Measurements from ENCODE around the gene ELF5. TPM values are rescaled to one million over a fixed set of nuclear protein-coding genes. Genes with fewer than 3 reads are reported as not detected.

ELF5 gene
- total and polyA plus RNA-seq, 10 of the 15 experiments (the other 5 are each of a cell fraction or from before 2014, with no cell fraction given): not detected

DNA sequence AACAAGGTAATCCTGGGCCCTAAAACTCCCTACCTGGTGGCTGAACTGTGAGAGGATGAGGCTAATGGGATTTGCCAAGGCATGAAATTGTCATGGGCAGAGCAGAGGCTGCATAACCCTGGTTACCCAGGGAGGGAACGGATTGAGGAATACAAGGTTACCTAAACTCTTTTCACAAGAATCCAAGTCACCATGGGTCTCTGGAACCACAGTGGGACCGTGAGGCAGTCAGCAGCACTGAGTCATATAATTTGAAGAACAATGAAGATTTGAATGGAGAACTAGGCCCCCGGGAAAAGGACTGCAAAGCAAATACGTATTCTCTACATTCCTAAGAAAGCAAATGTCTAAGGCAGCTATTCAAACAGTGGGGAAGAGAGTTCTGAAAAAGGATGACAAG lies 55.1 kb downstream of the ELF5 start:
- H3K4me2 ChIP-seq (ENCODE audit: control insufficient read depth, insufficient read depth): no peak overlapping the region
- DNase-seq (ENCODE audit: low read depth, low spot score) (no peak), ATAC-seq (no peak), FAIRE-seq (no peak)
- H3K4me1 ChIP-seq (ENCODE audit: control insufficient read depth, insufficient read depth, low read length): no peaks in the 10 kb centered on the region
- H3K27me3 ChIP-seq (replicated peaks in 1 of 2; ENCODE audit: control insufficient read depth in 2 of 2, insufficient read depth in 2 of 2, low read length in 1 of 2): no peaks in the 10 kb centered on the region
- POLR2A ChIA-PET: no interaction called here
- WGBS (ENCODE audit: insufficient coverage, insufficient replicate concordance, low lambda C conversion rate, missing lambda C conversion rate): 96% methylated on average over 4 of the region's 4 CpGs
- CTCF ChIA-PET: interaction anchor here (0.7 to 1.7 kb wide), 2 partner anchors 9 to 812 kb away, joined by 3 to 4 read pairs; no protein-coding TSS in a partner anchor
- H3K79me2 ChIP-seq (ENCODE audit: control insufficient read depth, insufficient read depth, low read length): no peaks in the 10 kb centered on the region
- in situ Hi-C loops (cut with MboI): no loop called here
- SMC1A ChIA-PET (ENCODE audit: uncharacterized antibody, unreplicated experiment): interaction anchor here (0.7 to 1.2 kb wide), 2 partner anchors 93 to 250 kb away, joined by 3 read pairs; no protein-coding TSS in a partner anchor
- H3K4me3 ChIP-seq: no peak overlapping the region
- H3K9me3 ChIP-seq (replicated peaks; ENCODE audit: control insufficient read depth, insufficient read depth, low read length): no peaks in the 10 kb centered on the region
- no peak for TF ChIP-seq MEF2B (IDR thresholded peaks at IDR 0.05; ENCODE audit: partially characterized antibody, poor library complexity, severe bottlenecking)
- TF ChIP-seq, protein P1, sequence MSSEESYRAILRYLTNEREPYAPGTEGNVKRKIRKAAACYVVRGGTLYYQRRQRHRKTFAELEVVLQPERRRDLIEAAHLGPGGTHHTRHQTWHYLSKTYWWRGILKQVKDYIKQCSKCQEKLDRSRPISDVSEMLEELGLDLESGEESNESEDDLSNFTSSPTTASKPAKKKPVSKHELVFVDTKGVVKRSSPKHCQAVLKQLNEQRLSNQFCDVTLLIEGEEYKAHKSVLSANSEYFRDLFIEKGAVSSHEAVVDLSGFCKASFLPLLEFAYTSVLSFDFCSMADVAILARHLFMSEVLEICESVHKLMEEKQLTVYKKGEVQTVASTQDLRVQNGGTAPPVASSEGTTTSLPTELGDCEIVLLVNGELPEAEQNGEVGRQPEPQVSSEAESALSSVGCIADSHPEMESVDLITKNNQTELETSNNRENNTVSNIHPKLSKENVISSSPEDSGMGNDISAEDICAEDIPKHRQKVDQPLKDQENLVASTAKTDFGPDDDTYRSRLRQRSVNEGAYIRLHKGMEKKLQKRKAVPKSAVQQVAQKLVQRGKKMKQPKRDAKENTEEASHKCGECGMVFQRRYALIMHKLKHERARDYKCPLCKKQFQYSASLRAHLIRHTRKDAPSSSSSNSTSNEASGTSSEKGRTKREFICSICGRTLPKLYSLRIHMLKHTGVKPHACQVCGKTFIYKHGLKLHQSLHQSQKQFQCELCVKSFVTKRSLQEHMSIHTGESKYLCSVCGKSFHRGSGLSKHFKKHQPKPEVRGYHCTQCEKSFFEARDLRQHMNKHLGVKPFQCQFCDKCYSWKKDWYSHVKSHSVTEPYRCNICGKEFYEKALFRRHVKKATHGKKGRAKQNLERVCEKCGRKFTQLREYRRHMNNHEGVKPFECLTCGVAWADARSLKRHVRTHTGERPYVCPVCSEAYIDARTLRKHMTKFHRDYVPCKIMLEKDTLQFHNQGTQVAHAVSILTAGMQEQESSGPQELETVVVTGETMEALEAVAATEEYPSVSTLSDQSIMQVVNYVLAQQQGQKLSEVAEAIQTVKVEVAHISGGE (CRISPR knock-in tag; IDR thresholded peaks at IDR 0.05): no peak
- TF ChIP-seq ZNF384 (IDR thresholded peaks at IDR 0.05; ENCODE audit: borderline replicate concordance, low read depth, low read length): no peak
- TF ChIP-seq SMAD5 (IDR thresholded peaks at IDR 0.05; ENCODE audit: low read depth): no peak
- no peak for TF ChIP-seq CEBPB (IDR thresholded peaks at IDR 0.05; ENCODE audit: borderline replicate concordance in 1 of 2, low read depth in 2 of 2, low read length in 2 of 2)
- no peak for TF ChIP-seq SUZ12 (IDR thresholded peaks at IDR 0.05; ENCODE audit: unreplicated experiment)
- TF ChIP-seq, protein P2, sequence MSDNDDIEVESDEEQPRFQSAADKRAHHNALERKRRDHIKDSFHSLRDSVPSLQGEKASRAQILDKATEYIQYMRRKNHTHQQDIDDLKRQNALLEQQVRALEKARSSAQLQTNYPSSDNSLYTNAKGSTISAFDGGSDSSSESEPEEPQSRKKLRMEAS (IDR thresholded peaks at IDR 0.05; ENCODE audit: low read depth, low read length): no peak
- no peak for TF ChIP-seq RELA (IDR thresholded peaks at IDR 0.05; ENCODE audit: borderline replicate concordance, partially characterized antibody)
- H3K9ac ChIP-seq (ENCODE audit: control insufficient read depth, insufficient read depth, low read length): no peak overlapping the region
- BruUV-seq (replicated peaks): no TSS peak
- RAD21 ChIA-PET (ENCODE audit: unreplicated experiment): interaction anchor here (0.5 kb wide), 1 partner anchor 93 kb away, joined by 3 read pairs; no protein-coding TSS in a partner anchor
- no peak overlapping the region for H2AFZ ChIP-seq (ENCODE audit: control insufficient read depth, low read depth, low read length)
- H4K20me1 ChIP-seq (ENCODE audit: control insufficient read depth, insufficient read depth): no peaks in the 10 kb centered on the region
- peaks cover 2 to 8% of the 10 kb centered on the region in 2 experiments; a peak in 3 of 4 replicates for H3K36me3 ChIP-seq (ENCODE audit: control insufficient read depth in 2 of 2, insufficient read depth in 2 of 2, low read length in 1 of 2)
- intact Hi-C loops (cut with micrococcal nuclease; ENCODE audit: unreplicated experiment): no loop called here
- no peak overlapping the region for H3K27ac ChIP-seq (ENCODE audit: control insufficient read depth, insufficient read depth)
